Medulla oblongata (tissue), 1 donor: ENCODE results near the gene ANXA2.
"Not testable (repeated sequence)": the region's sequence is repeated elsewhere in the genome, so short reads cannot be mapped to it uniquely, and the experiment has no call there.

Source experiments
- DNase-seq: peaks from one replicate; pipeline ENCODE4 v3.0.0-alpha.2; 2015; ENCODE audit errors: extremely low spot score

ANXA2 gene

DNA sequence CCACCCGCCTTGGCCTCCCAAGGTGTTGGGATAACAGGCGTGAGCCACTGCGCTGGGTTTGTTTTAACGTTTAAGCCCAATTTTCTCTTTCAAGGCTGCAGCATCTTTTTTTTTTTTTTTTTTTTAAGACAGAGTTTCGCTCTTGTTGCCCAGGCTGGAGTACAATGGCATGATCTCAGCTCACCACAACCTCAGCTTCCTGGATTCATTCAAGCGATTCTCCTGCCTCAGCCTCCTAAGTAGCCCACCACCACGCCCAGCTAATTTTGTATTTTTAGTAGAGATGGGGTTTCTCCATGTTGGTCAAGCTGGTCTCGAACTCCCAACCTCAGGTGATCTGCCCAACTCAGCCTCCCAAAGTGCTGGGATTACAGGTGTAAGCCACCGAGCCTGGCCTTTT, 12.6 kb upstream of the ANXA2 start:
- DNase-seq = not testable (repeated sequence)

DNA sequence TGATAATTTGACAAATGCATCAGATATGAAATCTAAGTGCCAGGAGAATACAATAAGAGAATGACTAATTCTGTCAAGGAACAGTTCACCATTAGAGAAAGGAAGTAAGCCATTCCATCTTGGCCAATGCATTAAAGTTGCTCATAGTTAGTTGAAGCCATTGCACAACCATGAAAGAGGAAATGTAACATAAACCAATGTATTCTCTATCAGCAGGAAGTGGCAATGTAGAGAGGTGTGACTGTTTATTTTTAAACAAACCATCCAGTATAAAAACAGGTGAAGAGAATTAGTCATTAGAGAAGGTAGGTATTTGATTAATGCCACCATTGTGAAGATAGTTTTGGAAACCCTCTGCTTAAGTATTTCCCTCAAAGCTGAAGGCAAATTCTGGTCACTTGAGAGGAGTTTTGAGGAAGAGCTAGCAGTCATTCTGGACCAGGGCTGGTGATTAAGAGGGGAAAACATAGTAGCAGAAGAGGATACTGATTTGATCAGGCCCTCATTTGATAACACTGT, 10.7 kb upstream of the ANXA2 start:
- peak; percentile 52 for DNase-seq

- no peak for DNase-seq
These were observed 9.6 kb upstream of the ANXA2 start for GRCh38 chr15:60407415-60407805.

DNA sequence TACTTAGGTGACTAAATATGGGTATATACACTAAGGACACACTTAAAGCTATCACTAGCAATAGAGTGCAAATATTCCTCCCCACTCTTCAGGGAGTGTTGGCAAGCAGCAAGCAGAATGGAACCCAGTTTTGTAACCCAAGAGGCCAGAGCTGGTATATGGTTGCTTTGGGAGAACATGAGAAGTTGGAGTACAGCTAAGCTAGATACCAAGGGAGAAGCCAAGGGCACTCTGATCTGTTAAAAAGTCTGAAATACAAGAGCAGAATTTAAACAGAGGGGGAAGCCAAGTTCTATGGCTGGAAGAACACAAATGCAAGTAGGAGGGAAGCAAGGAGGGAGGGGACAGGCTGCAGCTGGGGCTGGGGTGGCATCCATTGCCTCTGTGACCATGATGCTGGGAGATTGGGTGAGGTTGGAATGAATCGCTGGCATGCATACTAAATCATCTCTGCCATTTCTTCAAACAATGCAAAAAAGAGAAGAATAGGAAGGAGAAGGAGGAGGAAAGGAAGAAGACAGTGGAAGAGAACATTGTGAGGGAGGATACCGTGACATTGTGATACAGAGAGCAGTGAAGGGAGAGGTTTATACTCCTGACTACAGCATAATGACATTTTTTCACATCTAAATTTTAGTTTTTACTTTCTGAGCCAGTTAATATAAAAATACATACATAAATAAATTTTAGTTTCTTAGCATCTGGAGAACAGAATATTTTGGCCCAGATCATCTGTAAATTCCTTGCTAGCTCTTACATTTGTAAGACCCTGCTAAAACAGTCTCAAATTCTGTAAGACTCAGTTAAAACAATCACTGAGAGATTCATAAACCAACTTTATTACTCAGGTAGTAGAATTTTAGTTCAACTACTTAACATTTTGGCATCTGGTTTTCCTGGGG, 9.0 kb upstream of the ANXA2 start:
- DNase-seq = no peak

- DNase-seq = no peak
These were observed 7.6 kb upstream of the ANXA2 start for GRCh38 chr15:60405399-60405798.

GRCh38 chr15:60404351-60404750, 6.6 kb upstream of the ANXA2 start:
- DNase-seq = not testable (repeated sequence)

DNA sequence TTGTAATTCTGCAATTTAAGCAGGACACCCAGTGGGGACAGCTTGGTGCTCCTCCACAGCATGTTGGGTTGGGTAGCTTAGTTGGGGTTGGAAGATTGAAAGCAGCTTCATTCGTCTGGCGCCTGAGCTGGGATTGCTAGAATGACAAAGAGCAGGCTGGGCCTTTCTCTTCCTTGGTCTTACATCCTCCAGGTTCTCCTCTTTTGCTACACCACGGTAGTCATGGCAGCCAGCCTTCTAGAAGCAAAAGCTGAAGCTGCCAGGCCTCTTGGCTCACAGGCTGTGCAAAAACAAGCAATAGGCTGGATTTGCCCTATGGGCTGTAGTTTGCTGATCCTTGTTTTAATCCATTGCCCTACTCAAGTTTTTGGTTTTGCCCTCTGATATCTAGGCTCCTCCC, 3.2 kb upstream of the ANXA2 start:
- DNase-seq = no peak

DNA sequence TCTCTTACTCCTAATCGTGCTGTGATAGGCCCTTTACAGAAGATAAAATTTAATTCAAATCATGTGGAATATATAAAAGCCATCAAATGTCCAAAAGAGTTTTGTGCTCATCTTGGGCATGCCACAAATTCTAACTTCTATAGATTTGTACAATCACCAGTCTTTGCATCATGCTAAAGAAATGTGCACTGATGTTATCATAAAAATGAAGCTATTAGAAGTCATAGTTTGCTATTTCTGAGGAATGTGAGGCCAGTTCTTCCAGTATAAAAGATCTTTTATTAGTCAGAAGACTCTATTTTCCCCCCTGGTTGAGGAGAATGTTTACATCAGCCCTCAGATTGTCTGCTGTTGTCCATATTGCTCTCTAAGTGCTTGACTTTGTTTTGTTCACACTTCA, 2.1 kb upstream of the ANXA2 start:
- no peak for DNase-seq

DNA sequence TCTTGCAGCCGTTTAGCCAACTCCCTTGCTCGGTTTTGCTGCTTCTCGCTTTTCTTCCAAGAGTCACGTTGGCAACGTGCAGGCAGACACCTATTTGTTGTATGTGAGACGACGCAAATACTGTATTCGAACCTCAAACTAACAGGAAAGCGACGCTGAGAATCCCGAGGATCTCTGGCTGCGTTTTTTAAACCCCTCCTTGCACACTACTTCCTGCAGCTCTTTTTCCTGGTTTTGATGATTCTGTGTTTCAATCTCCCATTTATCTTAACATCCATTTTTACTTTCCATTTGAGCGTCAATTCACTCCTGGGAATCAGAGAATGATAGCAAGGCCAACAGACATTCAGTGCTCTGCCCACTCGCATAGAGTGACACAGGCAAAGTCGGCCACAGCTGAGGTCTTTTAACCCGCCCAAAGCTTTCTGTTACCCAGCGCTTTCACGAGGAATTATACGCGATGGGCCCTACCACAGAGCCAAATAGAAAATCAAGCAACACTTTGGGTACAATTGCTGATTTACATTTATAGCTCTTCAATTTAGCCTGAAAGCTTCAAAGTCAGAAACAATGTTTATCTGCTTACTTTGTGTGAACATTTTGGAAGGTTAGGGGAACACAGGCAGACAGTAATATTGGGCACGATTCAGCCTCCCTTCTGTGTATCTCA, 1.6 kb upstream of the ANXA2 start:
- no peak for DNase-seq

GRCh38 chr15:60396958-60397771, 621 bp downstream of the ANXA2 start:
- DNase-seq = no peak

- no peak for DNase-seq
These were observed 1.2 kb downstream of the ANXA2 start for GRCh38 chr15:60396560-60396957.

GRCh38 chr15:60396100-60396499, 1.7 kb downstream of the ANXA2 start:
- DNase-seq = no peak

DNA sequence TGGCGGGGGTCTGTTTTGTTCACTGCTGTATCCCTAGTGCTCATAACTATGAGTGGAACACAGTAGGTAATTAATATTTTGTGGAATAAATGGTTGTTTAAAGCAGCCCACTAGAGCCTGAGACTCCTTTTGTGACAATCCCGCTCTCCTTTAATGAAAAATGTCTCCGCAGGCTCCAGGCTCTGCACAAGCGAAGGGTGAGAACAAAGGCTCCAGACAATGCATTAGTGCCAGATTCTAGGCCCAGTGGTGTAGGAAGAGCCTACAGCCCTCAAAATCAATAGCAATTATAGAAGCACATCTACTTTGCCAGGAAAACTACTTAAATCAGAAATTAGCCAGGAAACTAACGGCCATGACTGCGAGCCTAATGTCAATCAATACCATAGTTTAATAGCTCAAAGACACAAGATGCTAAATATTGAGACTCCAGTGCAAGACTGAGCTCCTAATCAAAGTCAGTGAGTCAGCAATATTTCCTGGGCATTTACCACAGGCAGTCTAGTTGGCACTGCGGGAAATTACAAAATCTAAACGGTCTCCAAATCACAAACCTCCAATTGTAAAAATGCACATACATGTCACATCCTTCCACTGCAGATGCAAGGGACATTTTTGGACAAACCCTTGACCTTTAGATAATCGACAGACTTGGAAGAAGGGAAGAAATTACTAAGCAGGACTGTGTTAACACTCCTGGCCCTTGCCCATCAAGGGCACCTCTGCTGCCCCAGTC, 2.3 kb downstream of the ANXA2 start:
- DNase-seq = no peak

DNA sequence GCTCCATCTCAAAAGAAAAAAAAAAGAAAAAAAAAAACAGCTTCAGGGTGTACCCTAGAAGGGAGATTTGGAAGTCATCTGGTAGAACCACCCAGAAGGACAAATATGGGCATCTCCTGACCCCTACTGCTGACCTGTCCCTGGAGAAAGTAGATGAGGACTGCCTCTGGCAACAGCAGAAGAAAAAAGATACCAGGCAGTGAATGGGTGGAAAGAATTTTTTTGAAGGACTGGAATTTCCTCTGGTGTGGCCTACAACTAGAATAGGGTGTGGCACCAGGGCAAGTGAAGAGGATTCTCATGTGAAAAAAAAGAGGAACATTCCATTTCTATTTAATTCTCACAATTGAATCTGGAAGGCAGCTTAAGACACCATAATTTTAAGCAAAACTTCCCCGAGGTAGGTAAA, 3.1 kb downstream of the ANXA2 start:
- DNase-seq = no peak

DNA sequence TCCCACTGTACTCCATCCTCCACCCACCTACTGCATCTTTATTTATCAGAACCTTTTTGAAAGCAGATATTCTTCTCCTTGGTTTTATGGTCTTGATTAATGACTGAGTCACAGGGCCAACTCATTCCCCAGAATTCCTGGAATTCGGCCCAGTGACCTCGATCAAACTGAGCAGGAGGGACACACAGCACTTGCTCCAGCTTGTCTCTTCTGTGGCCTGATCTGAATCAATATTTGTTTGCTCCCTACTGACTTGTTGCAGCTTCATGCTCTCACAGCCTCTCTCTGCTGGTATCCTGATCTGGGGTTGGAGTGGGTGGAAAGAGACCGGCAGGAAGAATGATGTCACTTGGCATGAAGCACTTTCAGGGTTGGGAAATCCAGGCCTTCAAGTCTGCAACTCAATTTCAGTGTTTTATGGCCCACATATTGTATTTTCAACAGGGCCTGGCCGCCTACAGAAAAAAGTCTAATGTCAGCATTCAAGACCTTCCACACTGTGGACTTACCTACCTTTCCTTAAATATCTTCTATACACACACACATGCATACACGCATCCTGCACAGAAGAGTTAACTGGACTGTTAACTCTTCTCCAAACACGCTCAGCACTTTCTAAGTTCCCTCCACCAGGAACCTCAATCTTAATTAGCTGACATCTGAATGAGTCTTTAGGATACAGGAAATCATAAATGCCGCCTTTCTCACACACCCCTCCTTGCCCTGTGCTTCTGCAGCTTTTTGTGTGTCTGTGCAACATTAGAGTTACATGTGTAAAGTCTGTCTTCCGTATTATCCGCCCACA, 4.6 kb downstream of the ANXA2 start:
- DNase-seq = peak; percentile 65

GRCh38 chr15:60392601-60392985, 5.2 kb downstream of the ANXA2 start:
- no peak for DNase-seq

DNA sequence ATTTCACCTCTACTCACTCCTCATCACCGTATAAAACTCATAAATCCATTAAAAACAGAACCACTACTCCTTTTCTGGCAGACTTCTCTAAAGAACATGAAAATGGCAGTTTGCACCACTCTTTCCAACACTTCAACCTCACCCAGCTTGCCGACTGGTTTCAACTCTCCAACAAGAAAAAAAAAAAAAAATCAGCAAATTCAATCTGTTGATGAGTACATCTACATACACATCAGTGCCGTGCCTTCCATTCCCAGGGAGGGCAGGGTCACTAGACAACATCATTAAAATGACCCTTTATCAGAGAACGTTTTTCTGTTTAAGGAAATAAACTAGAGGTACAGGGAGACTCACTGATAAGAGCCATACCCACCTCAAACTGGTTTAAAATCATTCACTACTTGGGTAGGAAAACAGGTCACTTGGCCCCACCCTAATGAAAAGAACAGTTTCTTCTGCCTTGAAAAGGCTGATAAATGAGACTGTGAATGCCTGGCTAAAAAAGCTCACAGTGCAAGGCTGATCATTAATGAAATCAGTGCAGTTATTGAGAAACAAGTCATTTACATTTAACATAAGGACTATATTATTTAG, 6.0 kb downstream of the ANXA2 start:
- no peak for DNase-seq

DNA sequence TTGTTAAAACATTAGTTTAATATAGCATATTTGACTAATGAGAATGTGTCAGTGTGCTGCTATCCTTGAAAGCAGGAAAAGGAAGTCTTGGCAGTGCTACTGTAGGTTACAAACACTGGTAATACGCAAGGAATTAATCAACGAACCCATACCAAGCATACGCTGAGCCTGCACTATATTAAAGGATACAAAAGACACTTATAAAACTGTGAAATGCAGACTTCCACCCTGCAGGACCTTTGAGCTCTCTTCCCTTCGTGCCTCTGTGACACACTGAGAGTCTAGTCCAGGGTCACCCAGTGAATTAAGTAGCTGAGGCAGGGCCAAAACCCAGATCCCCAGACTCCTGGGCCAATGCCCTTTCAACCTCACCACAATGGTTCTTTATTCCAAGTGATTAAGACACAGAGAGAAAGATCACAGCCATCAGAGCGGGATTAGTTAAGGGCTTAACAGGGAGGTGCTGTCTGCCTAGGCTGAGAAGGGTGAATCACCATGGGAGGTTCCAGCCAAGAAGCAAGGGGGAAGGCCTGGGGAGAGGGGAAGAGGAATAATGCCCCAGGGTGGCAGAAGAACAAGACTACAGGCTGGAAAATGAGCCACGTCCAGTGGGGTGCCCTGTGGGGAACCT, 6.8 kb downstream of the ANXA2 start:
- no peak for DNase-seq

DNA sequence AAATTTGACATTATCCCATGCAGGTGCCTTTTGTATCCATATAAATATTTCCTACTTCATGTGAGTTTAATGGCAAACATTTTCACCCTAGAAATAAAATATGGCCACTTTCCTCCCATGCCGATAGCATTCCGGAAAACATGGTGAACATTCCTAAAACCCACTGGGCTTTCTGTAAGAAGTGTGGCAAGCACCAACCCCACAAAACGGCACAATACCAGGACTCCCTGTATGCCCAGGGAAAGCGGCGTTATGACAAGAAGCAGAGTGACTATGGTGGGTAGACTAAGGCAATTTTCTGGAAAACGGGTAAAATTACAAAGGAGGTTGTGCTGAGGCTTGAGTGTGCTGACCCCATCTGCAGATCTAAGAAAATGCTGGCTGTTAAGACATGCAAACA, 7.6 kb downstream of the ANXA2 start:
- DNase-seq = no peak
